ENCODE measurements around the gene MAD1L1.

Gene MAD1L1

GRCh38 chr7:2257651-2258050 is 24.9 kb upstream of the MAD1L1 start:
- DNase-seq = no peak

- DNase-seq = no peak
Observed at GRCh38 chr7:2257046-2257551, 24.4 kb upstream of the MAD1L1 start.

GRCh38 chr7:2256306-2257045 is 23.7 kb upstream of the MAD1L1 start:
- DNase-seq = no peak

GRCh38 chr7:2255145-2256139 is 22.7 kb upstream of the MAD1L1 start:
- DNase-seq = no peak

GRCh38 chr7:2254429-2255144 is 21.8 kb upstream of the MAD1L1 start:
- no peak for DNase-seq

- DNase-seq = no peak
Observed at GRCh38 chr7:2253525-2254244, 20.9 kb upstream of the MAD1L1 start.

- DNase-seq = no peak
Observed at GRCh38 chr7:2253021-2253420, 20.3 kb upstream of the MAD1L1 start.

- no peak for DNase-seq
Observed at GRCh38 chr7:2251841-2252771, 19.4 kb upstream of the MAD1L1 start.

GRCh38 chr7:2251381-2251780 is 18.6 kb upstream of the MAD1L1 start:
- no peak for DNase-seq

- DNase-seq = no peak
Observed at GRCh38 chr7:2249744-2250323, 17.1 kb upstream of the MAD1L1 start.

GRCh38 chr7:2248984-2249694 is 16.4 kb upstream of the MAD1L1 start:
- peak; percentile 95 for DNase-seq

GRCh38 chr7:2247141-2247995 is 14.6 kb upstream of the MAD1L1 start:
- DNase-seq = no peak

- no peak for DNase-seq
Observed at GRCh38 chr7:2245883-2246675, 13.3 kb upstream of the MAD1L1 start.

GRCh38 chr7:2244404-2244995 is 11.8 kb upstream of the MAD1L1 start:
- DNase-seq = no peak

GRCh38 chr7:2243458-2243857 is 10.7 kb upstream of the MAD1L1 start:
- no peak for DNase-seq

GRCh38 chr7:2242541-2243429 is 10.0 kb upstream of the MAD1L1 start:
- DNase-seq = peak; percentile 16

Measured in fibroblast of skin of right biceps (primary cell).